ENCODE results near the gene C1QTNF8. TPM values are rescaled to one million over a fixed set of nuclear protein-coding genes. Genes with fewer than 3 reads are reported as not detected.

C1QTNF8 gene, protein sequence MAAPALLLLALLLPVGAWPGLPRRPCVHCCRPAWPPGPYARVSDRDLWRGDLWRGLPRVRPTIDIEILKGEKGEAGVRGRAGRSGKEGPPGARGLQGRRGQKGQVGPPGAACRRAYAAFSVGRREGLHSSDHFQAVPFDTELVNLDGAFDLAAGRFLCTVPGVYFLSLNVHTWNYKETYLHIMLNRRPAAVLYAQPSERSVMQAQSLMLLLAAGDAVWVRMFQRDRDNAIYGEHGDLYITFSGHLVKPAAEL
- not detected for total RNA-seq

DNA sequence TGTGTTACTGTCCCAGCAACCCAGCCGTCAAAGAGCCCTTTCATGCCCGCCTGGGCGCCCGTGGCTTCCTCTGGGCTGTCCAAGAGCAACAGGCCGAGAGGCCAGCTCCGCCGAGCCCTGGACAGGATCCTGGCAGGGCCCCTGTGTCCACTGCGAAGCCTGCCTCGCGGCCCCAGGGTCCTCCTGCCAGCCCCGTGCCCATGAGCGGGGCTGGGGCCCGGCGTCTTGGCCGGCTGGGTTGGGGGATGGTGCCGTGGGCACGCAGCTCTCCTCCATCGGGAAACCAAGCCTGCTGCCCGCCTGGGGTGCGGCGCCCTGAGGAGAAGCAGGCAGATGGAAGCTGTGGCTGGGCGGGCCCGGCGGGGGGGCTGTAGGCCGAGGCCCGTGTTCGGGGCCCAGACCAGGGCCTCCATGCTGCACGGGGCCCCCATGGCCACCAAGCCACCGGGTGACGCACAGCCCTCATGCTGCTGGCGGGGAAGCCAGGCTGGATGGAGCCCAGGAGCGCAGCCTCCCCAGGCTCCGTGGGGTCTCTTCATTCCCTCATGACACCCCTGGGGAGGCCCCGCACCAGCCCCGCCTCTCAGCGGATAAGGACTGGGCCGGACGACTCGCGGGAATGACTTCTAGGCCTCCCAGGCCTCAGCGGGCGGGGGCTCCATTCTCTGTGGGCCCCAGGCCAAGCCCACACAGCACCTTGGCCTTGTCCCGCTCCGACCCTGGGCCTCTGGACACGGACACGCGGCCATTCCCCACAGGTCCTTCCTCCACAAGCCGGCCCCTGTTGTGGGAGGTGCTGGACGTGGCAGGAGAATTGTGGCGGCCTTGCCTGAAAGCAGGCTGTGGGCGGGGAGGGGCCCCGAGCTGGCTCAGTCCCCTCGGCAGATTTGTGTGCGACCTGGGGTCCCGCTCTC lies at the start of gene C1QTNF8:
C1QTNF8 (minus strand) TSS at position 76 of the 914 bp plus-strand sequence. CDS start 1,322 bp downstream, outside the sequence.
- Histone ChIP-seq H3K27me3 (ENCODE audit: insufficient read depth, low read length) (no peaks in the 10 kb centered on the region), H3K9me3 (ENCODE audit: low read depth, low read length) (no peaks in the 10 kb centered on the region), H3K4me3 (ENCODE audit: low read length) (no peak within 1 kb of the TSS), H3K4me1 (ENCODE audit: insufficient read depth, low read length) (no peaks in the 10 kb centered on the region)

DNA sequence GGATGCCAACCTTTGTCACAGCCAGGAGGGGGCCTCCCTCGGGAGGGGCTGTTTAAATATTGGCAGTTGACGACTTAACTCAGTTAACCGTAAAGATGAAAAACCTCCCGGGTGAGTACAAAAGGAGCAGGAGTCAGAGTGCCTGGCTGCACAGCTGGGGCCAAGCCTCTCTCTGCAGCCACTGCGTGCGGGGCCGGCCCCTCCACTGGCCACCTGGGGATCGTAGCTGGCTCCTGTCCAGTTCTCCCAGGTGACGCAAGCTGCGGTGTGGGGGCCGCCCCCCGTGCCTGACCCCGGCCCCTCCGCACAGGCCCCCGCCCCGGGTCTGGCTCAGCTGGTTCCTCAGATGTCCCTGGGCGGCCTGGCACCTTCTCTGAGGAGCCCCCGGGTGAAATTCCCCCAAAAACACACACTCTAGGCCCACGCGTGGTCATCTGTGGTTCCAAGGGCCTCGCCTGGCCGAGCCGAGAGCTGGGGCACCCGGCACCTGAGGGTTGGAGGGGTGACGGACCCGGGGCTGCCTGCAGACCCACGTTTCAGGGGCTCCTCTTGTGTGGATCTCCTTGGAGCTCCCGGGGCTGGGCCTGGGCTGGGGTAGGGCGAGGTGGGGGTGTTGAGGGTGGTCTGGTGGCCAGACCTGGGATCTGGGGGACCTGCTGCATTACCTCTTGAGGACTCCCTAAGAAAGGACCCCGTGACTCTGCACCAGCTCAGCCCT lies 49.5 kb upstream of the C1QTNF8 start:
- H3K4me1 ChIP-seq (ENCODE audit: insufficient read depth, low read length), result no peaks in the 10 kb centered on the region
- H3K9me3 ChIP-seq (ENCODE audit: low read depth, low read length), result no peaks in the 10 kb centered on the region
- no peaks in the 10 kb centered on the region for H3K27me3 ChIP-seq (ENCODE audit: insufficient read depth, low read length)
- H3K4me3 ChIP-seq (ENCODE audit: low read length), result no peak overlapping the region

DNA sequence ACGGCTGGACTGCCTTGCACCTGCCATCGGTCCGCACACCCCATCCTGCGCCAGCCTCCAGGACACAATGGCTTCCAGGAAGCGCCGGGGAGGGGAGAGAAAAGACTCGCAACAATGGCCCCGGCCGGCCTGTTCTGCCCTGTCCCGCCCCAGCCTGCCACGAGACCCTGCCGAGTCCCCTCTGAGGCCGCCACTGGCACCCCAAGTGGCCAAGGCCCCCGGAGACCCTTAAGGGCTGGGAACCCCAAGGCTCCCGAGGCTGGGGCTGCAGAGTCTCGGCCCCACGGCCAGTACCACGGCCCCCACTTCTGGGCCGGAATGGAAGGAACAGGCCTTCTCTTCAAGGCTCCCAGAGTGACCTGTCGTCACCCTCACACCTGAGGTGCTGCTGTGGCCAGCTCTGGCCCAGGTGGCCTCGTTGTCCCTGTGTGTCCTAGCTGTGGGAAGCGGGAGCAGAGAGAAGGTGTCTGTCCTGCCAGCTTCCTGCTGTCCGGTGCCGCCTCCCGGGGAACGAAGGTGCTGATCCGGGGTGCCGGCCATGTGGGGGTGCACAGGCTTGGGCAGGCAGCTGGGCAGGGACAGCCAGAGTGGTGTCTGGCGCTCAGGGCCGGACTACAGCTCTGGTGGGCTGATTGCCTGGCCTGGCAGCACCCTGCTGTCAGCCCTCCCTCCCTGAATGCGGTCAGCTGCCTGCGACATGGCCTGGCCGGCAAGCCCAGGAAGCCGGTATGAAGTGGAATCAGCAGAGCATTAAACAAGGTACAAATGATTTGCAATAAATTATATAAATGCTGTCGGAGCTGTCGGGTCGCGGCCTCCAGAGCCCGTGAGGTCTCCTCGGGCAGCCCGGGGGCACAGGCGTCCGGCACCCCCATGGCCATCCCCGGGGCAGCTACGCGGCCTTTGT lies 48.7 kb upstream of the C1QTNF8 start:
- Histone ChIP-seq H3K4me1 (ENCODE audit: insufficient read depth, low read length) (no peaks in the 10 kb centered on the region), H3K9me3 (ENCODE audit: low read depth, low read length) (no peaks in the 10 kb centered on the region), H3K4me3 (ENCODE audit: low read length) (no peak overlapping the region), H3K27me3 (ENCODE audit: insufficient read depth, low read length) (no peaks in the 10 kb centered on the region)

DNA sequence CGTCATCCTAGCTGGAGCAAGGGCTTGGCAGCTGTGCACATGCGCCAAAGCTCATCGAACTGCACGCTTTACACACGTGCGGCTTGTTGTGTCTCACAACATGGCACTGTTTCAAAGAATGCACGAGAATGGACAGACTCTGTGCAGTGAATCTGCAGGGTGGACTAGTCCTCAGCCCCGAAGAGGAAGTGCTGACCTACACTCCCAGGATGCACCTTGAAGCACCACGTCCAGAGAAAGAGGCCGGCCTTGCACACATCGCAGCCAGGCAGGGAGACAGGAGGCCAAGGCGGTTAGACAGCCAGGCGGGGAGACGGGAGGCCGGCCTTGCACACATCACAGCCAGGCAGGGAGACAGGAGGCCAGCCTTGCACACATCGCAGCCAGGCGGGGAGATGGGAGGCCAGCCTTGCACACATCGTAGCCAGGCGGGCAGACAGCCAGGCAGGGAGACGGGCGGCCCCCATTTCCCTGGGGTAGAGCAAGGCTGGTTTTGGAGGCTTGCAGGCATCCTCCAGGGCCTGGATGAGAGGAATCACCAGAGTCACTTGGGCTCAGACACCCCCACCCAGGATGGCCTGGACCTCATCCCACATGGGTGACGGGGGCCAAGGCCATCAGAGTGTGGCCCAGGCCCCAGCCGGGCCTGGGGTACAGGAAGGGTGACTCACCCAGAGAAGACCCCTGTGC lies 47.9 kb upstream of the C1QTNF8 start:
- no peaks in the 10 kb centered on the region for H3K9me3 ChIP-seq (ENCODE audit: low read depth, low read length)
- no peak overlapping the region for H3K4me3 ChIP-seq (ENCODE audit: low read length)
- no peaks in the 10 kb centered on the region for H3K4me1 ChIP-seq (ENCODE audit: insufficient read depth, low read length)
- H3K27me3 ChIP-seq (ENCODE audit: insufficient read depth, low read length), result no peaks in the 10 kb centered on the region

DNA sequence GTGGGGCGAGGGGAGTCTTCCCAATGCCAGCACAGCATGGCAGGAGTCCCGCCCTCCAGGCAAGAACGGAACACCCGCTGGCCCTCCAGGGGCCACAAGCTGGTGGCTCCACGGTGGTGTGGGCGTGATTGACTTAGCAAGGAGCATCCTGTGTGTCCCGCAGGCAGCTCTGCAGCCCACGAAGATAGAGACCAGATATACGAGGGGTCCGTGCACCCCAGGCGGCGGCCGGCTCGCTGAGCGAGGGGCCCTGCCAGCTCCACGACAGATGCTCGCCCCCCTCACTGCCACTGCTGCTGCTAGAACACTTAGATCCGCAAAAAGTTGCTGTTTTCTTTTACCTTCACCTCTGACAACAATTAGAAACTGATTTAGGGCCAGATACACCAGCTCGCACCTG lies 46.9 kb upstream of the C1QTNF8 start:
- no peaks in the 10 kb centered on the region for H3K9me3 ChIP-seq (ENCODE audit: low read depth, low read length)
- H3K4me3 ChIP-seq (ENCODE audit: low read length), result no peak overlapping the region
- H3K4me1 ChIP-seq (ENCODE audit: insufficient read depth, low read length), result no peaks in the 10 kb centered on the region
- no peaks in the 10 kb centered on the region for H3K27me3 ChIP-seq (ENCODE audit: insufficient read depth, low read length)

DNA sequence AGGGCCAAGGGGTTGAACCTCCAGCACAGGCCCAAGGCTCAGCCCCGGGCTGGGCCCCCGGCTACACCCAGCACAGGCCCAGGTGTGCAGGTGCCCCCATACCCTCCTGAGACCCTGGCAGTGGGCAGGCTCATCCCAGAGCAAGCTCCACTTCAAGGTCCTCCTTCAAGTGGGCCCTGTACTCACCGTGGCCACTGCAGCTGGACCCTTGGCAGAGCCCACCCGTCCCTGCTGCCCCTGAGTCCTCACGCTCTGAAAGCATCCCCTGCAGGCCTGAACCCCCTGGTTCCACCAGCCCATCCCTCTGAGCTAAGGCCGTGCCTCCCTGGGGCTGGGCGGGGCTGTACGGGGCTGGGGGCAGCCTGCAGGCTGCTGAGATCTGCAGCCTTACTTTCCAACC lies 45.7 kb upstream of the C1QTNF8 start:
- Histone ChIP-seq H3K27me3 (ENCODE audit: insufficient read depth, low read length) (no peaks in the 10 kb centered on the region), H3K4me1 (ENCODE audit: insufficient read depth, low read length) (no peaks in the 10 kb centered on the region), H3K9me3 (ENCODE audit: low read depth, low read length) (no peaks in the 10 kb centered on the region), H3K4me3 (ENCODE audit: low read length) (no peak overlapping the region)

DNA sequence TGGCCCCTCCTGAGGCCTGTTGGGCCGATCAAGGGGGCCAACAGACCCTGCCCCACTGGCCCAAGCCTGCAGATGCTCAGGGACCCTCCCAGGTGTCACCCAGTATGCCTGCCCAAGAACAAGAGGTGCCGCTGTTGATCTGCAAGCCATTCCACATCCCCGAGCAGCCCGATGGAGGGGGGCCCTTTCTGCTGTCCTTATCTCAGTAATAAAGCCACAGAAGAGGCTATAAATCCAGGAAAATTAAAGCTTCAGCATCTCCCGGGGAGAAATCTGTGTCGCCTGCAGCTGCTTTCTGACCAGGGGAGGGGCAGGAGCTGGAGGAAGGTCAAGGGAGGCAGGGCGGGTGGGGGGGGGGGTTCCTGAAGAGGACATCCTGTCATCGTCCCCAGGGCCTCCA lies 45.1 kb upstream of the C1QTNF8 start:
- no peak overlapping the region for H3K4me3 ChIP-seq (ENCODE audit: low read length)
- no peaks in the 10 kb centered on the region for H3K9me3 ChIP-seq (ENCODE audit: low read depth, low read length)
- no peaks in the 10 kb centered on the region for H3K4me1 ChIP-seq (ENCODE audit: insufficient read depth, low read length)
- no peaks in the 10 kb centered on the region for H3K27me3 ChIP-seq (ENCODE audit: insufficient read depth, low read length)

DNA sequence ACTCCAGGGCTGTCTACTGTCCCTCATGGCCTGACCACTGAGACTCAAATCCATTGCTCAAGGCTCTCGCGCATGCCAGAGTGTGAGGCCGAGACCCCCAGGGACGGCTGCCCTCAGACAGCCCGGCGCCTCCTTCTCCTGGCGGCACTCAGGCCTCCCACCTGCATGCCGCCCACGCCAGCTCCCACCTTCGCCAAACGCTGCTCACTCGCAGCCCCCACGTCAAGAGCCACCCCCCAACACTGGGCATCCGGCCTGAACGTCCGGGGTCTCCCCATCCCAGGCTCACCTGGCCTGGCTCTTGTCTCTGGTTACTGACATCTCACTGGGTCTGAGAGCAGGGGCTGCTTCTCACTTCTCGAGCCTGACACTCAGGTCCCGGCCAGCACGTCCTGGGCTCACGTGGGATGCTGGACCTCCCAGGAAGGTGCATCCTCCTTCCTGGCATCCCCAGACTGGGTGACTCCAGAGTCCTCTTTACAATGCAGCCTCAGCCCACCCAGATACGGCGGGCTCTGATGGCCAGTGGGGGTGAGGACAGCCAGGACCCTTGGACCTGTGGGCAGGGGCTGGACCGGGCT lies 44.6 kb upstream of the C1QTNF8 start:
- no peaks in the 10 kb centered on the region for H3K9me3 ChIP-seq (ENCODE audit: low read depth, low read length)

DNA sequence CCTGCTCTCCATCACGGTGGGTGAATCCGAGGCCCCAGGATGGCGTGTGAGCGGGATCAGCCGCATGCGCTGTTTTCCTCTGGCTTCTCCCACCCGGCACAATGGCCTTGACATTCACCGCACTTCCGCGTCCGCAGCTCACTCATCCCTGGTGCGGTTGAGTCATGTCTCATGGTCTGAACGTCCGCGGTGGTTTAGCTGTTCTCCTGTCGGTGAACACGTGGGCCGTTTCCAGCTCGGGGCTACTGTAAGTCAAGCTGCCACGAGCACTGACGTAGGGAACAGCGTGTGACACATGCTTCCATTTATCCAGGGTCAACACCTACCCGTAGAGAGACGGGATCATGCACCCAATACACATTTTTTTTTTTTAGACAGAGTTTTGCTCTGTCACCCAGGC lies 41.6 kb upstream of the C1QTNF8 start:
- Histone ChIP-seq H3K4me3 (ENCODE audit: low read length) (no peak overlapping the region), H3K4me1 (ENCODE audit: insufficient read depth, low read length) (no peaks in the 10 kb centered on the region), H3K27me3 (ENCODE audit: insufficient read depth, low read length) (no peaks in the 10 kb centered on the region)

More for the DNA sequence above, 44.6 kb upstream of the C1QTNF8 start:
- Histone ChIP-seq H3K4me3 (ENCODE audit: low read length) (no peak overlapping the region), H3K27me3 (ENCODE audit: insufficient read depth, low read length) (no peaks in the 10 kb centered on the region), H3K4me1 (ENCODE audit: insufficient read depth, low read length) (no peaks in the 10 kb centered on the region)

DNA sequence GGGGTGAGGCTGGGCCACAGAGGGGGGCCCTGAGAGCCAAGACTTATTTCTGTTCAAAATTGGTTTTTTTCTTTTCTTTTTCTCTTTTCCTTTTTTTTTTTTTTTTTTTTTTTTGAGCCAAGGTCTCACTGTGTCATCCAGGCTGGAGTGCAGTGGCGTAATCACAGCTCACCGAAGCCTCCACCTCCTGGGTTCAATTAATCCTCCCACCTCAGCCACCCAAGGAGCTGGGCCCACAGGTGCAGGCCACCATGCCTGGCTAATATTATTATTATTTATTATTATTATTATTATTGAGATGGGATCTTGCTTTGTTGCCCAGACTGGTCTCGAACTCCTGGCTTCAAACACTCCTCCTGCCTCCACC lies 39.4 kb upstream of the C1QTNF8 start:
- Histone ChIP-seq H3K9me3 (ENCODE audit: low read depth, low read length) (no peaks in the 10 kb centered on the region), H3K4me1 (ENCODE audit: insufficient read depth, low read length) (no peaks in the 10 kb centered on the region), H3K4me3 (ENCODE audit: low read length) (no peak overlapping the region), H3K27me3 (ENCODE audit: insufficient read depth, low read length) (no peaks in the 10 kb centered on the region)

More for the DNA sequence above, 41.6 kb upstream of the C1QTNF8 start:
- H3K9me3 ChIP-seq (ENCODE audit: low read depth, low read length), result no peaks in the 10 kb centered on the region

DNA sequence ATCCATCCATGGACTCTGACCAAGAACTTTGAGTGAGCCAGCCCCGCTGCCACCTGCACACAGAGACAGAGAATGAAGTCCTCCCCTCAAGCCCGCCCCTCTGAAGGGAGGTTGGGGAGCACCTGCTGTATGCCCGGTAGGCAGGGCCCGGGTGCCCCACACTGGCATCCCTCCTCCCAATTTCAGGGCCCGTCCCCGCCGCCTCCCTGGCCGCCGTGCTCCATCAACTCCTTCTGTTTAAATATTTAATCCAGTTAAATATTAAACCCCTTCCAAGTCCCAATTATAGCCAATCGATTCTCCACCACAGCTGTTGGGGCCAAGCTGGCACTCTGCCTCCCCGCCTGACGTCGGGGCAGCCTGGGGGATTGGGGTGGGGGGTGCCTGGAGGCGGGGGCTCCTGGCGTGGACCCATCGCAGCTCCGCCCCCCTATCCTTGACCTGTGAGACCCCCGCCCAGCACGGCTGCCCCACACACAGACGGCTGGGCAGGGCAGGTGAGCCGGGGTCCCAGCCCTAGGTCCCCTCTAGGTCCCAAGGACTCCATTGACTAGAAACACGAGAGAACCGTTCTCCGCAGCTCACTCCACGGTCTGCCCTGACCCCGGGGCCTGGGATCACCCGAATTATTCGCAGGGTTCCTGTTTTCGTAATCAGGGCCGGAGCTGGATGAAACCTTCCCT lies 38.9 kb upstream of the C1QTNF8 start:
- H3K9me3 ChIP-seq (ENCODE audit: low read depth, low read length), result no peaks in the 10 kb centered on the region
- H3K27me3 ChIP-seq (ENCODE audit: insufficient read depth, low read length), result no peaks in the 10 kb centered on the region
- no peaks in the 10 kb centered on the region for H3K4me1 ChIP-seq (ENCODE audit: insufficient read depth, low read length)
- no peak overlapping the region for H3K4me3 ChIP-seq (ENCODE audit: low read length)

DNA sequence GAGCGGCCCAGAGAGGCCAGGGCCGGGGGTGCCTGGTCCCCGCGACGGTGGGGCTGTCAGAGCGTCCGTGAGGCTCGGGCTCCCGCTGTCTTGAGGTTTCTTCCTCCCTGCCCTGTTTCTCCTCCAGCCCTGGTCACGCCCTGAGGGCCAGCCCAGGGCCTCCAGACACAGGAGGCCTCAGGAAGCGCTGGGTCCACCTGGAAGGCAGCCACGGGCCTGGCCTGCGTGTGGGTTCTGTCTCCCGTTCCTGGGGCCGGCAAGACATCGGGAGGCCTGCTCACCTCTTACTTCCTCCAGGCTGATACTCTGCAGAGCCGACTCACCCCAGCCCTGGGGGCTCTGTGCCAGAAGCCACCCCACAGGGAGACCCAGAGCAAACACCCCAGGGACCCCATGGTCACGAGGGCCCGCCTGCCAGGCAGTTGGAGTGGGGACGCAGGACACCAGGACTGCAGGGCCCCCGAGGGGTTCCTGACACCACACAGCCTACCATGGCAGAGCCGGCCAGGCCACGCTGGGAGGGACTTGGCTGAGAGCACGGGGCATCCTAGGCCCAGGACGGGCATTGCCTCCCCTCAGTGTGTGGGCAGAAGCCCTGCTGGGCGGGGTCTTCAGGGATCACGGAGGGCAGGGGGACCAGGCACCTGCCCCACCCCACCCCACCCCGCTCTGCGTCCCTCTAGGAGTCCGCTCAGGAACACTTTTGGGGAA lies 37.9 kb upstream of the C1QTNF8 start:
- Histone ChIP-seq H3K27me3 (ENCODE audit: insufficient read depth, low read length) (no peaks in the 10 kb centered on the region), H3K4me1 (ENCODE audit: insufficient read depth, low read length) (no peaks in the 10 kb centered on the region), H3K9me3 (ENCODE audit: low read depth, low read length) (no peaks in the 10 kb centered on the region), H3K4me3 (ENCODE audit: low read length) (no peak overlapping the region)

DNA sequence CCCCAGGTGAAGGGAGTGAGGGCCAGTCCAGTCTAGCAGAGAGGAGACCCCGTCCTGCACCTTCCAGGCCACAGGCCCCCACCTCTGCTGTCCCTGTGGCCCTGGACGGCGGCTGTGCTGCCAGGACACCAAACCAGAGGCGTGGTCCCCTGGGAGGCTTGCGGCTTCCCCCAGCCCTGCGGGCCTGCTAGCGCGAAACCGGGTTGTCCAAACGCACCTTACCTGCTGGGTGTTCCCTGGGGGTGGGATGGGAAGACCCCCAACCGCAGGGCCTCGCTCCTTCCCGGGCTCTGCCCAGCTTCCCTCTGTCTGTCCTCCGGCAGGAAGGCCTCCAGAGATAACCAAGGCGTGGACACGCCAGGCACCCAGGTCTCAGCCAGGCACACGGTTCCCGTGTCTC lies 37.2 kb upstream of the C1QTNF8 start:
- H3K4me1 ChIP-seq (ENCODE audit: insufficient read depth, low read length), result no peaks in the 10 kb centered on the region
- no peaks in the 10 kb centered on the region for H3K9me3 ChIP-seq (ENCODE audit: low read depth, low read length)
- no peak overlapping the region for H3K4me3 ChIP-seq (ENCODE audit: low read length)
- H3K27me3 ChIP-seq (ENCODE audit: insufficient read depth, low read length), result no peaks in the 10 kb centered on the region

All from mononuclear cell (primary cell).